ENCODE data around the gene ZNF624. TPM values are rescaled to one million over a fixed set of nuclear protein-coding genes. Genes with fewer than 3 reads are reported as not detected.

Gene ZNF624
- total RNA-seq, 1 experiment from 2014 or later: 1.3 TPM

DNA sequence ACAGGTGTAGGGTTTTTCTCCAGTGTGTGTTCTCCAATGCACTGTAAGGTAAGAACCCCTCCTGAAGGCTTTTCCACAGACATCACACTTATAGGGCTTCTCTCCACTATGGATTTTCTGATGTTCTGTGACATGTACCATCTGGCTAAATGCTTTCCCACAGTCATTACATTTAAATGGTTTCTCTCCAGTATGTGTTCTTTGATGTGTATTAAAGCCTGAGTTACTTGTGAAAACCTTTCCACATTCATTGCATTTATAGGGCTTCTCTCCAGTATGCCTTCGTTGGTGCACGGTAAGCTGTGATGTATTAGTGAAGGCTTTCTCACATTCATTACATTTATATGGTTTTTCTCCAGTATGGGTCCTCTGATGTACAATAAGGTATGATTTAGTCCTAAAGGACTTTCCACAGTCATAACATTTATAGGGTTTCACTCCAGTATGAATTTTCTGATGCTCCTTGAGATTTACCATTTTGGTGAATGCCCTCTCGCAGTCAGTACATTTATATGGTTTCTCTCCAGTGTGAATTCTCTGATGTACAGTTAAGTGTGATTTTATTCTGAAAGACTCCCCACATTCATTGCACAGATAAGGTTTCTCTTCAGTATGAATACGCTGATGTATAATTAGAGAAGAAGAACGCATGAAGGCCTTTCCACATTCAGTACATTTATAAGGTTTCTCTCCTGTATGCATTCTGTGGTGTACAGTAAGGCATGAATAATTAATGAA, 30.9 kb downstream of the ZNF624 start:
- DNase-seq: no peak

More for the DNA sequence above, 30.9 kb downstream of the ZNF624 start:
- Histone ChIP-seq H2AK5ac (ENCODE audit: insufficient read length, low read length) (no peak overlapping the region), H3K23ac (ENCODE audit: insufficient read length, low read depth, low read length) (no peak overlapping the region), H4K5ac (ENCODE audit: insufficient read length, low read depth, low read length) (no peak overlapping the region), H2BK20ac (ENCODE audit: low read depth, low read length, poor library complexity, severe bottlenecking) (no peak overlapping the region), H2BK120ac (ENCODE audit: low read depth, low read length, poor library complexity, severe bottlenecking) (no peak overlapping the region), H2BK12ac (ENCODE audit: insufficient read length, low read depth, low read length) (no peak overlapping the region), H4K8ac (replicated peaks; ENCODE audit: insufficient read length, low read depth, low read length) (no peak overlapping the region), H3K18ac (ENCODE audit: insufficient read length, low read depth, low read length) (no peak overlapping the region), H3K14ac (ENCODE audit: insufficient read depth, low read length) (no peak overlapping the region), H3K27ac (ENCODE audit: insufficient read length, low read depth, low read length) (no peak overlapping the region), H2BK15ac (ENCODE audit: low read depth, low read length) (no peak overlapping the region), H3K9me3 (ENCODE audit: control insufficient read depth, low read depth, low read length) (peaks cover 30% of the 10 kb centered on the region), H3K4ac (ENCODE audit: low read depth, low read length) (no peak overlapping the region), H3K4me2 (ENCODE audit: insufficient read depth, insufficient read length, low read length) (no peak overlapping the region), H3K79me1 (ENCODE audit: insufficient read depth, low read depth, low read length, poor library complexity, severe bottlenecking) (no peaks in the 10 kb centered on the region), H3K4me1 (ENCODE audit: insufficient read depth, low read length) (no peaks in the 10 kb centered on the region), H2BK5ac (ENCODE audit: insufficient read length, low read length) (no peak overlapping the region), H4K91ac (ENCODE audit: insufficient read length, low read depth, low read length) (no peak overlapping the region), H4K20me1 (ENCODE audit: control insufficient read depth, insufficient read depth, insufficient read length) (no peaks in the 10 kb centered on the region), H3K79me2 (ENCODE audit: insufficient read depth, low read length) (no peaks in the 10 kb centered on the region), H3T11ph (ENCODE audit: low read length) (no peak overlapping the region), H3K9ac (ENCODE audit: extremely low read depth, insufficient read length, low read length) (no peak overlapping the region), H2AFZ (ENCODE audit: low read length) (no peak overlapping the region), H3K56ac (ENCODE audit: insufficient read length, low read depth, low read length) (no peak overlapping the region), H3K23me2 (ENCODE audit: insufficient read length, low read depth, low read length, poor library complexity, severe bottlenecking) (no peaks in the 10 kb centered on the region), H3K27me3 (ENCODE audit: insufficient read depth, low read length) (no peaks in the 10 kb centered on the region)
- no CpG with 5 or more reads among the region's 5 CpGs for WGBS (ENCODE audit: extremely low coverage, insufficient read length, low lambda C conversion rate)
- Mint-ChIP-seq H3K27ac (no peak overlapping the region), H3K4me1 (no peaks in the 10 kb centered on the region), H3K36me3 (ENCODE audit: insufficient read depth in 1 of 3, low read depth in 3 of 3) (peaks cover 46 to 64% (median 54%) of the 10 kb centered on the region in 3 experiments), H3K9me3 (peaks cover 65 to 71% of the 10 kb centered on the region in 2 experiments), H3K27me3 (ENCODE audit: low read depth) (no peaks in the 10 kb centered on the region; the same call in 1 of the 2 replicates), H3K4me3 (no peak overlapping the region)
- TF ChIP-seq CTCF (conservative IDR thresholded peaks at IDR 0.05): no peak
